NCI-H460 (cell line): ENCODE data around the gene CDKAL1. TPM values are rescaled to one million over a fixed set of nuclear protein-coding genes. Genes with fewer than 3 reads are reported as not detected.
"Not testable (repeated sequence)": the region's sequence is repeated elsewhere in the genome, so short reads cannot be mapped to it uniquely, and the experiment has no call there.

Experiments used
- DNase-seq: peaks from one replicate; pipeline ENCODE4 v3.0.0-alpha.2; 2016; ENCODE audit warnings: low read depth; ENCODE audit errors: extremely low read depth
- total RNA-seq: library from RNA; depleted of rRNA; stranded (reverse); fragments of >200 nt; shearing (Covaris generic); gene quantifications from 2 replicates; pipeline ENCODE4 v1.2.3, GENCODE V29; 2014

The CDKAL1 gene
- total RNA-seq, 1 experiment from 2014 or later = 12.3 TPM

- no peak for DNase-seq
These were observed 55.0 kb downstream of the CDKAL1 start for GRCh38 chr6:20589266-20589665.

DNA sequence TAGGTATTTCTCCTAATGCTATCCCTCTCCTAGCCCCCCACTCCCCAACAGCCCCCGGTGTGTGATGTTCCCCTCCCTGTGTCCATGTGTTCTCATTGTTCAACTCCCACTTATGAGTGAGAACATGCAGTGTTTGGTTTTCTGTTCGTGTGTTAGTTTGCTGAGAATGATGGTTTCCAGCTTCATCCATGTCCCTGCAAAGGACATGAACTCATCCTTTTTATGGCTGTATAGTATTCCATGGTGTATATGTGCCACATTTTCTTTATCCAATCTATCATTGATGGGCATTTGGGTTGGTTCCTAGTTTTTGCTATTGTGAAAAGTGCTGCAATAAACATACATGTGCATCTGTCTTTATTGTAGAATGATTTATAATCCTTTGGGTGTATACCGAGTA, 56.2 kb downstream of the CDKAL1 start:
- not testable (repeated sequence) for DNase-seq

DNA sequence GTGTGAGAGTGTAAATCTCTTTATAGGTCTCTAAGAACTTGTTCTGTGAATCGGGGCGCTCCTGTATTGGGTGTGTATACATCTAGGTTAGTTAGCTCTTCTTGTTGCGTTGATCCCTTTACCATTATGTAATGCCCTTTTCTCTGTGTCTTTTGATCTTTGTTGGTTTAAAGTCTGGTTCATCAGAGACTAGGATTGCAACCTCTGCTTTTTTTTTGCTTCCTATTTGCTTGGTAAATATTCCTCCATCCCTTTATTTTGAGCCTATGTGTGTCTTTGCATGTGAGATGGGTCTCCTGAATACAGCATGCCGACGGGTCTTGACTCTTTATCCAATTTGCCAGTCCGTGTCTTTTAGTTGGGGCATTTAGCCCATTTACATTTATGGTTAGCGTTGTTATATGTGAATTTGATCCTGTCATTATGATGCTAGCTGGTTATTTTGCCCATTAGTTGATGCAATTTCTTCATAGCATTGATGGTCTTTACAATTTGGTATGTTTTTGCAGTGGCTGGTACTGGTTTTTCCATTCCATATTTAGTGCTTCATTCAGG, 60.1 kb downstream of the CDKAL1 start:
- not testable (repeated sequence) for DNase-seq

GRCh38 chr6:20599302-20600051, 65.2 kb downstream of the CDKAL1 start:
- DNase-seq = no peak

- DNase-seq = no peak
These were observed 66.6 kb downstream of the CDKAL1 start for GRCh38 chr6:20600831-20601230.

- no peak for DNase-seq
These were observed 69.9 kb downstream of the CDKAL1 start for GRCh38 chr6:20604159-20604558.

DNA sequence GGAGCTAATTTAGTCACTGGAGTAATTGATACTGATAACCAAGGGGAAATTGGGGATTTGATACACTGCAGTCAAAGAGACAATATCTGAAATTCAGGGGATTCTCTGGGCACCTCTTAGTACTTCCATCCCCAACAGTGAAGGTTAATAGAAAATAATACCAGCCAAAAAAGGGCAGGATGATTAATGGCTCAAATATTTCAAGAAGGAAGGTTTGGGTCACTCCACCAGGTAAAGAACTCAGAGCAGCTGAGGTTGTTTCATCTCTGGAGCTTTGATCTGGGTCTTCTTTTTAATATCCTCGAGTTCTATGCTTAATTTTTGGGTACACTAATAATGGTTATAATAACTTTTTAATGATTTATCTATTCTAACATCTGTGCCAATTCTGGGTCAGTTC, 70.8 kb downstream of the CDKAL1 start:
- no peak for DNase-seq

DNA sequence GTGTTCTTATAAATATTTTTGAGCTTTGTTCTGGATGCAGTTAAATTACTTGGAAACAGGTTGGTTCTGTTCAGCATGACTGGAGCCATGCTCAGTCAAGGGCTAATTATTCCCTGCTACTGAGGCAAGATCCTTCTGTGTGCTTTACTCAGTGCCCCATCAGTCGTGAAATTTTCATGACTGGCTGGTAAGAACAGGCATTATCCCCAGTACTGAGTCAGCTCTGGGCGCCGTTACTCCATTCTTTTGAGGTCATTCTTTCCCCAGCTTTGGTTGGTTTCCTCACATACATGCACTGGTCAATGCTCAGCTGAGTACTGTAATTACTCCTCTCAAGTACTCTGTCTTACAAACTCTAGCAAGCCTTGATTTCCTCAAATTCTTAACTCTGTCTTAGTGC, 71.3 kb downstream of the CDKAL1 start:
- DNase-seq = no peak

GRCh38 chr6:20606831-20607230, 72.6 kb downstream of the CDKAL1 start:
- no peak for DNase-seq

DNA sequence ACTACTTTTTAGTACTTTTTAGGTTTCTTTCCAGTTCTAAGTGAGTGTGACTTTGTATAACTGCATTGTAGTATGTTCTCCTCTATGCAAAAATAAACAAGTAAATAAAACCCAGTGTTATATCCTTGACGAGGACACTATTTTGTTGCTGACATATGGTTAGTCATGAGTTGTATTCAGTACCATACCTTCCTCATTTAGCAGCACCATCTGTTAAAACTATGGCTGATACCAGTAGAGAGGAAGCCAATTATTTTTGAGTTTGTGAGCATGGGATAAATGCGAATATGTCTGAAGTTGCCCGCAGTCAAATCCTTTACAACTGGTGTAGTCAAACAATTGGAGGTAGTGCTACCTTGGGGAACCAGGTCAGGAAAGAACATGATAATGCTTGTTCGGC, 74.1 kb downstream of the CDKAL1 start:
- DNase-seq = no peak

DNA sequence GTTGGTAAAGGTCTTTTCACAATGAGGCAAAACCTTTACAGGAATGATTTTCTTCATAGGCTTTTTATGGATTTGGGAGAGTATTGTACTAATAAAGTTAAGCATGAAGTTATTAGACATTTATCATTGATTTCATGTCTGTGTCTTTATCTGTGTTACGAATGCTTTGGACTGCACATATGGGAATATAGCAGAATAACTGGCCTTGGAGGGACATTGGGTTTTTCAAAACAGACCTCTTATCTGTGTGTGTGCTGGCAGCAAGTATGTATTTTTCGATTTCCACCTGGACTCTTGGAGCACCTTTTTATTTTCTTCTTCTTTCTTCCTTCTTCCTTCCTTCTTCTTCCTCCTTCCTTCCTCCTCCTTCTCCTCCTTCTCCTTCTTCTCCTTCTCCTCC, 74.6 kb downstream of the CDKAL1 start:
- DNase-seq = no peak

DNA sequence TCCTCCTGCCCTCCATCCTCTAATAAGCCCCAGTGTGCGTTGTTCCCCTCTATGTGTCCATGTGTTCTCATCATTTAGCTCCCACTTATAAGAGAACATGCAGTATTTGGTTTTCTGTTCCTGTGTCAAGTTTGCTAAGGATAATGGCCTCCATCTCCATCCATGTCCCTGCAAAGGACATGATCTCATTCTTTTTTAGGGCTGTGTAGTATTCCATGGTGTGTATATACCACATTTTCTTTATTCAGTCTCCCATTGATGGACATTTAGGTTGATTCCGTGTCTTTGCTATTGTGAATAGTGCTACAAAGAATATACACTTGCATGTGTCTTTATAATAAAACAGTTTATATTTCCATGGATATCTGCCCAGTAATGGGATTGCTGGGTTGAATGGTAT, 75.7 kb downstream of the CDKAL1 start:
- not testable (repeated sequence) for DNase-seq

DNA sequence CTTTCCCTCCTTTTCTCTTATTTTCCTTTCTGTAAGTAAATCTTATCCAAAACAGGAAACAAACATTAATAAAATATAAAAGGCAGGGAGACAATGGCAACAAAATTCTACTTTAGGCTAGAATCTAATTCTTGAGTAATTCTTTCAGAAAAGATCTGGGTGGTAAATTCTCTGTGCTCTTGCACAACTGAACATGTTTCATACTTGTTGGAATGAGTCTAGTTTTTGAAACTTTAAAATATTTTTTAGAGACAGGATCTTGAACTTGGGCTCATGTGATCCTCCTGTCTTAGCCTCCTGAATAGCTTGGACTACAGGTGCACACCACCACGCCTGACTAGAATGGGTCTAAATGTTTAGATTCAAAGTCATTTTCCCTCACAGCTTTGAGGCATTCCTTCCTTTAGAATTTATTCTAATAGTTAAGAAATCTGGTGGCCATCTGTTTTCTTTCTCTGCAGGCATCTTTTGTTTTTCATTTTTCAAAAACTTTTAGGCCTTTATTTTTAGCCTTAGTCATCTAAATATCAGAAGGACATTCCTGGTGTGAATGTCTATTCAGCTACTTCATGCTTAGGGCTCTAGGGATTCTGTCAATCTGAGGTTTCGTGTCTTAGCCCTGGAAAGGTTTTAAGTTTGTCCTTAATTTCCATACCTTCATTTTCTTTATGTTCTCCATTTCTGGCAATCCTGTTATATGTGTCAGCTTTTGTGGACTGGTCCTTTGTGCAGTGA, 76.5 kb downstream of the CDKAL1 start:
- DNase-seq = no peak

- DNase-seq = not testable (repeated sequence)
These were observed 83.3 kb downstream of the CDKAL1 start for GRCh38 chr6:20617537-20617936.

DNA sequence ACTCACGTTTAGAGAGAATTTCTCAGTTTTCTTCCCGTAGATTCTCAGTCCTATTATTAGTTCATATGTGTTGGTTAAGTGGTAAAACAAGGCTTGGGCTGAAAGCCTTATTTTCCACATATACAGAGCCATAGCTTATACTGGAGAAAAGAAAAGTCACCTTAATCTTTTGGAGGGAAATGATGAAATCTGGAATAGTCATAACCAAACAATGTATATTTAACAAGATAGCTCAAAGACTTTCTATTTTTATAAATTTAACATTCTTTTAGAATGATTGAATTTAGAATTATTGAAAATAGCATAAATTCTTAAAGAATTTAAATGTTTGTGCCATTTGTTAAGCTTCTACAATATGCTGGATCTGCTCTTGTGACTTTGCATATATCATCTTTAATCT, 85.8 kb downstream of the CDKAL1 start:
- no peak for DNase-seq

DNA sequence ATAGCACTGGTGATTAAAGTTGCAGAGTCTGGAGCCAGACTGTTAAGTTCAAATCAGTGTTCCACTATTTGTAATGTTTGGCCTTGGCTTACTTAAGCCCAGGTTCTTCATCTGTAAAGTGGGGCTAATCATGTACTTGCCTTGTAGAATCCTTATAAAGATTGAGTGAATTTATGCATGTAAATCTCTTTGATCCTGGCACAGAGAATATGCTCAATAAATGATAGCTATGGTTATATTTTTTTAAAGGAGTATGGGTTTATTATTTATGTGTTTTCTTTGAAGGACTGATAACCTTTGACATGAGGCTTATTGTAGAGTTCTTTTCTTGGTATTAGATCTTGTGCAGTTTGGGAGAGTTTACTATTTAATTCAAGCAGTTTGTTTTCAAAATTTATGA, 89.5 kb downstream of the CDKAL1 start:
- DNase-seq = no peak

DNA sequence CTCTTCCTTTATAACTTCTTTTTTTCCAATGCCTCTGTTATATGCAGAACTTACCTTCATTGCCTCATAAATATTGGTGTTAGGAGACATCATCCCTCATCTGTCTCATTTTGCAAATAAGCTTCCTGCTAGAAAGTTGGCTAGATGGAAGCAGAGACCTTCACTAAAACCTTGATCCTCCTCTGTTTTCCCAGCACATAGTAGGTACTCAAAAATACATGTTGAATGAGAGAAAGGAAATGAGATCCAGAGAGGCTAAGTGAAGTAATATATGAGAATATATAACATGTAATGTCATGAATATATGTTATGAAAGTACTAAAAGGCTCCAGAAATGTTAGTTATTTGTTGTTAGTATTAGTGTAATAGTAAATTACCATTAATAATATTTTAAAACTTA, 91.9 kb downstream of the CDKAL1 start:
- no peak for DNase-seq

GRCh38 chr6:20629509-20629908, 95.3 kb downstream of the CDKAL1 start:
- no peak for DNase-seq

GRCh38 chr6:20630136-20630535, 95.9 kb downstream of the CDKAL1 start:
- no peak for DNase-seq

GRCh38 chr6:20630617-20631548, 96.6 kb downstream of the CDKAL1 start:
- DNase-seq = no peak

- DNase-seq = no peak
These were observed 97.3 kb downstream of the CDKAL1 start for GRCh38 chr6:20631549-20631924.
